ENCODE measurements around the gene IL15. TPM values are rescaled to one million over a fixed set of nuclear protein-coding genes. Genes with fewer than 3 reads are reported as not detected.
"Not testable (repeated sequence)": the region's sequence is repeated elsewhere in the genome, so short reads cannot be mapped to it uniquely, and the experiment has no call there.

The IL15 gene
- total RNA-seq, 5 donors from 2014 or later (not counting 1 experiment from before 2014, with no cell fraction given) = 2.3 to 7.0 (median 3.0) TPM

- H3K4me3 ChIP-seq (ENCODE audit: control insufficient read depth in 1 of 2, extremely low read depth in 1 of 2, low read length in 1 of 2) = no peak overlapping the region
- H3K27ac ChIP-seq (ENCODE audit: low read length) = no peak overlapping the region
- POLR2A ChIA-PET = no interaction called here
- H3K9me3 Mint-ChIP-seq = no peaks in the 10 kb centered on the region
- no peaks in the 10 kb centered on the region for H3K9me3 ChIP-seq
- H3K27me3 ChIP-seq (replicated peaks in 1 of 2; ENCODE audit: control insufficient read depth in 2 of 2, extremely low read depth in 1 of 2, insufficient read depth in 2 of 2, low read length in 1 of 2) = peaks cover 0 to 13% of the 10 kb centered on the region in 2 experiments
- H3K27ac Mint-ChIP-seq = no peak overlapping the region
- CTCF ChIA-PET = interaction anchor here in 1 of 2 donors (0.7 kb wide), 1 partner anchor 1519 kb away, joined by 3 read pairs; no protein-coding TSS in a partner anchor
- WGBS (ENCODE audit: insufficient coverage) = no CpG with 5 or more reads among the region's 4 CpGs
- no peaks in the 10 kb centered on the region for H3K36me3 ChIP-seq (ENCODE audit: control insufficient read depth in 2 of 2, extremely low read depth in 1 of 2, insufficient read depth in 1 of 2, low read length in 1 of 2)
- H3K4me3 Mint-ChIP-seq = no peak overlapping the region
- ATAC-seq (replicated peaks in 1 of 4) (no peak), DNase-seq (no peak)
- H3K4me1 Mint-ChIP-seq = peaks cover 3 to 6% (median 4%) of the 10 kb centered on the region in 3 donors
- H3K36me3 Mint-ChIP-seq = no peaks in the 10 kb centered on the region
- peaks cover 17 to 25% of the 10 kb centered on the region in 2 donors for H3K27me3 Mint-ChIP-seq
- no peaks in the 10 kb centered on the region for H3K4me1 ChIP-seq (ENCODE audit: control insufficient read depth in 1 of 2, extremely low read depth in 1 of 2, insufficient read depth in 2 of 2, low read length in 2 of 2)
These were observed 27.1 kb upstream of the IL15 start for GRCh38 chr4:141609243-141609642.

DNA sequence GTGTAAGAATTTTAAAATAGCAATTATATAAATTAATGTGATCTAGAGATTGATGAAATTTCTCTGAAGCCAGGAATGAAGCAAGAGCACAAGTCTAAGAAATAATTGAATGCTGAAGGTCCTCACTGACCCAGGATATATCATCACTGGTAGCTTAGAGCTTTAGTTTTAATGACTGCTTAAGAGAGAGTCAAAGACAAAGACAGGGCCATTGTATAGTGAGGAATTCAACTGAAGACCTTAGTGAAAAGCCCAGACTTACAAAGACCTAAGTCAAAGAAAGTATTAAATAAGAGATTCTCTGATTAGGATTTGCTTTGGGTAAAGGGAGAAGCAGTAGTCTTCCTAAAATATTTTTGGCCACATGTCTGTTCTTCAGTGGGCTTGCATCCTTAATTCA, 26.0 kb upstream of the IL15 start:
- CTCF ChIA-PET = no interaction called here
- H3K36me3 ChIP-seq (ENCODE audit: control insufficient read depth in 2 of 2, extremely low read depth in 1 of 2, insufficient read depth in 1 of 2, low read length in 1 of 2) = no peaks in the 10 kb centered on the region
- ATAC-seq (replicated peaks in 1 of 4) (no peak), DNase-seq (no peak)
- POLR2A ChIA-PET = no interaction called here
- Mint-ChIP-seq H3K4me1 (no peaks in the 10 kb centered on the region), H3K4me3 (no peak overlapping the region), H3K36me3 (no peaks in the 10 kb centered on the region), H3K27me3 (peaks cover 17 to 18% of the 10 kb centered on the region in 2 donors), H3K9me3 (no peaks in the 10 kb centered on the region), H3K27ac (no peak overlapping the region)
- no peak overlapping the region for H3K27ac ChIP-seq (ENCODE audit: low read length)
- H3K4me1 ChIP-seq (ENCODE audit: control insufficient read depth in 1 of 2, extremely low read depth in 1 of 2, insufficient read depth in 2 of 2, low read length in 2 of 2) = no peaks in the 10 kb centered on the region
- H3K9me3 ChIP-seq = no peaks in the 10 kb centered on the region
- H3K4me3 ChIP-seq (ENCODE audit: control insufficient read depth in 1 of 2, extremely low read depth in 1 of 2, low read length in 1 of 2) = no peak overlapping the region
- H3K27me3 ChIP-seq (replicated peaks in 1 of 2; ENCODE audit: control insufficient read depth in 2 of 2, extremely low read depth in 1 of 2, insufficient read depth in 2 of 2, low read length in 1 of 2) = peaks cover 0 to 7% of the 10 kb centered on the region in 2 experiments

- H3K27me3 Mint-ChIP-seq = peaks cover under 1 to 8% of the 10 kb centered on the region in 2 donors
- no peak for ATAC-seq (replicated peaks in 1 of 4)
- H3K4me1 ChIP-seq (ENCODE audit: control insufficient read depth in 1 of 2, extremely low read depth in 1 of 2, insufficient read depth in 2 of 2, low read length in 2 of 2) = no peaks in the 10 kb centered on the region
- 82% methylated on average over 9 of the region's 11 CpGs for WGBS (ENCODE audit: insufficient coverage)
- ChIA-PET POLR2A (no interaction called here), CTCF (no interaction called here)
- peaks cover 0 to 6% of the 10 kb centered on the region in 2 experiments for H3K27me3 ChIP-seq (replicated peaks in 1 of 2; ENCODE audit: control insufficient read depth in 2 of 2, extremely low read depth in 1 of 2, insufficient read depth in 2 of 2, low read length in 1 of 2)
- no peaks in the 10 kb centered on the region for H3K36me3 ChIP-seq (ENCODE audit: control insufficient read depth in 2 of 2, extremely low read depth in 1 of 2, insufficient read depth in 1 of 2, low read length in 1 of 2)
- no peak for DNase-seq
- no peak overlapping the region for H3K4me3 ChIP-seq (ENCODE audit: control insufficient read depth in 1 of 2, extremely low read depth in 1 of 2, low read length in 1 of 2)
- H3K4me3 Mint-ChIP-seq = no peak overlapping the region
- peaks cover 0 to 3% (median 0%) of the 10 kb centered on the region in 3 donors for H3K9me3 Mint-ChIP-seq
- H3K36me3 Mint-ChIP-seq = no peaks in the 10 kb centered on the region
- no peaks in the 10 kb centered on the region for H3K4me1 Mint-ChIP-seq
- H3K27ac ChIP-seq (ENCODE audit: low read length) = no peak overlapping the region
- H3K9me3 ChIP-seq = no peaks in the 10 kb centered on the region
- no peak overlapping the region for H3K27ac Mint-ChIP-seq
These were observed 21.4 kb upstream of the IL15 start for GRCh38 chr4:141614878-141615586.

DNA sequence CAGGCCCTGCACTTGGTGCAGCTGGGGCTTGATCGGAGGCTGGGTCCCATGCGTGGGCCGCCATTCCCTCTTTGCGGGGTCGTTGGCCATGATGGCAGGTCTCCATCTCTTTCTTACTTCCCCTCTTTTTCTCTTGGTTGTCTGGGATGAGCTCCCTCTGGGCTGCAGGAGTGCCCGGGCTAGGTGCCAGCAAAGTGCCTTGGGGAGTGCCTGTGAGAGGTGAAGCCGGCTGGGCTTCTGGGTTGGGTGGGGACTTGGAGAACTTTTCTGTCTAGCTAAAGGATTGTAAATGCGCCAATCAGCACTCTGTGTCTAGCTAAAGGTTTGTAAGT, 20.8 kb upstream of the IL15 start:
- H3K27me3 Mint-ChIP-seq; ATAC-seq (replicated peaks in 1 of 4); H3K4me3 ChIP-seq (ENCODE audit: control insufficient read depth in 1 of 2, extremely low read depth in 1 of 2, low read length in 1 of 2); H3K9me3 Mint-ChIP-seq; H3K4me1 Mint-ChIP-seq; H3K36me3 ChIP-seq (ENCODE audit: control insufficient read depth in 2 of 2, extremely low read depth in 1 of 2, insufficient read depth in 1 of 2, low read length in 1 of 2); H3K36me3 Mint-ChIP-seq; H3K4me1 ChIP-seq (ENCODE audit: control insufficient read depth in 1 of 2, extremely low read depth in 1 of 2, insufficient read depth in 2 of 2, low read length in 2 of 2); H3K9me3 ChIP-seq; H3K27me3 ChIP-seq (replicated peaks in 1 of 2; ENCODE audit: control insufficient read depth in 2 of 2, extremely low read depth in 1 of 2, insufficient read depth in 2 of 2, low read length in 1 of 2); H3K4me3 Mint-ChIP-seq; H3K27ac Mint-ChIP-seq; CTCF ChIA-PET; H3K27ac ChIP-seq (ENCODE audit: low read length); DNase-seq: not testable (repeated sequence)
- 96% methylated on average over 7 of the region's 8 CpGs for WGBS (ENCODE audit: insufficient coverage)
- POLR2A ChIA-PET = interaction anchor here in 1 of 2 donors (0.6 kb wide), 1 partner anchor 1904 kb away, joined by 3 read pairs; no protein-coding TSS in a partner anchor

GRCh38 chr4:141620715-141621114, 15.7 kb upstream of the IL15 start:
- WGBS (ENCODE audit: insufficient coverage) = no CpG with 5 or more reads among the region's 1 CpG
- peaks cover 0 to 4% of the 10 kb centered on the region in 2 donors for H3K27me3 Mint-ChIP-seq
- no peak for ATAC-seq (replicated peaks in 1 of 4)

DNA sequence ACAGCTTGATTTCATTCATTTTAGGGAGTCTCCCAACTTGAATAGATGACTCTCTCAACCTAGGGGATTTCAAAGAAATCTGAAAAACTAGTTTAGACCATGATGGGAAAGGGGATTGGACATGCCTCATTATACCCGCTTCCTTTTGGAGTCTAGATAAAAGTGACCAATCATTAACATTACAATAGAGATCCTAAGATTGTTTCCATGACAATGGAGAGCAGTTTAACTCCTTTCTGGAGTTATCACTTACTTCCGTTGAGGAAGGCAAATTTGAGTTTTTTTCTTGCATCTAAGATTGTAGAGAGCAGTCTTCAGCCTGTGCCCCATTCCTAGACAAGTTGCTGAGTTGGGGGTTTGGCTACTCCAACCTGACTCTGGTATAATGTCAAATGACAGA, 11.4 kb upstream of the IL15 start:
- Histone ChIP-seq H3K4me3 (ENCODE audit: control insufficient read depth in 1 of 2, extremely low read depth in 1 of 2, low read length in 1 of 2) (no peak overlapping the region), H3K27ac (ENCODE audit: low read length) (no peak overlapping the region), H3K4me1 (ENCODE audit: control insufficient read depth in 1 of 2, extremely low read depth in 1 of 2, insufficient read depth in 2 of 2, low read length in 2 of 2) (no peaks in the 10 kb centered on the region), H3K27me3 (replicated peaks in 1 of 2; ENCODE audit: control insufficient read depth in 2 of 2, extremely low read depth in 1 of 2, insufficient read depth in 2 of 2, low read length in 1 of 2) (no peaks in the 10 kb centered on the region), H3K36me3 (ENCODE audit: control insufficient read depth in 2 of 2, extremely low read depth in 1 of 2, insufficient read depth in 1 of 2, low read length in 1 of 2) (no peaks in the 10 kb centered on the region), H3K9me3 (no peaks in the 10 kb centered on the region)
- POLR2A ChIA-PET = no interaction called here
- H3K27ac Mint-ChIP-seq = no peak overlapping the region
- H3K9me3 Mint-ChIP-seq = no peaks in the 10 kb centered on the region
- CTCF ChIA-PET = no interaction called here
- H3K27me3 Mint-ChIP-seq = peaks cover 0 to 2% of the 10 kb centered on the region in 2 donors
- H3K4me3 Mint-ChIP-seq = no peak overlapping the region
- no peaks in the 10 kb centered on the region for H3K36me3 Mint-ChIP-seq
- DNase-seq (no peak), ATAC-seq (replicated peaks in 1 of 4) (no peak)
- no peaks in the 10 kb centered on the region for H3K4me1 Mint-ChIP-seq
- WGBS (ENCODE audit: insufficient coverage) = no CpG with 5 or more reads among the region's 2 CpGs

More at GRCh38 chr4:141620715-141621114, 15.7 kb upstream of the IL15 start:
- Histone ChIP-seq H3K36me3 (ENCODE audit: control insufficient read depth in 2 of 2, extremely low read depth in 1 of 2, insufficient read depth in 1 of 2, low read length in 1 of 2) (no peaks in the 10 kb centered on the region), H3K27me3 (replicated peaks in 1 of 2; ENCODE audit: control insufficient read depth in 2 of 2, extremely low read depth in 1 of 2, insufficient read depth in 2 of 2, low read length in 1 of 2) (no peaks in the 10 kb centered on the region), H3K4me3 (ENCODE audit: control insufficient read depth in 1 of 2, extremely low read depth in 1 of 2, low read length in 1 of 2) (no peak overlapping the region), H3K27ac (ENCODE audit: low read length) (no peak overlapping the region), H3K4me1 (ENCODE audit: control insufficient read depth in 1 of 2, extremely low read depth in 1 of 2, insufficient read depth in 2 of 2, low read length in 2 of 2) (no peaks in the 10 kb centered on the region), H3K9me3 (no peaks in the 10 kb centered on the region)
- no peak overlapping the region for H3K27ac Mint-ChIP-seq
- no peaks in the 10 kb centered on the region for H3K4me1 Mint-ChIP-seq
- no peak for DNase-seq
- POLR2A ChIA-PET = no interaction called here
- H3K36me3 Mint-ChIP-seq = no peaks in the 10 kb centered on the region
- peaks cover 0 to 3% (median 0%) of the 10 kb centered on the region in 3 donors for H3K9me3 Mint-ChIP-seq
- no peak overlapping the region for H3K4me3 Mint-ChIP-seq
- CTCF ChIA-PET = no interaction called here

- H3K4me3 Mint-ChIP-seq = no peak overlapping the region
- no peaks in the 10 kb centered on the region for H3K27me3 ChIP-seq (replicated peaks in 1 of 2; ENCODE audit: control insufficient read depth in 2 of 2, extremely low read depth in 1 of 2, insufficient read depth in 2 of 2, low read length in 1 of 2)
- H3K36me3 ChIP-seq (ENCODE audit: control insufficient read depth in 2 of 2, extremely low read depth in 1 of 2, insufficient read depth in 1 of 2, low read length in 1 of 2) = no peaks in the 10 kb centered on the region
- no peak for ATAC-seq (replicated peaks in 1 of 4)
- H3K9me3 ChIP-seq = no peaks in the 10 kb centered on the region
- CTCF ChIA-PET = no interaction called here
- no peak overlapping the region for H3K4me3 ChIP-seq (ENCODE audit: control insufficient read depth in 1 of 2, extremely low read depth in 1 of 2, low read length in 1 of 2)
- no peaks in the 10 kb centered on the region for H3K36me3 Mint-ChIP-seq
- H3K9me3 Mint-ChIP-seq = no peaks in the 10 kb centered on the region
- whole genome bisulfite sequencing (ENCODE audit: insufficient coverage) = no CpG with 5 or more reads among the region's 1 CpG
- H3K27ac ChIP-seq (ENCODE audit: low read length) = no peak overlapping the region
- H3K4me1 ChIP-seq (ENCODE audit: control insufficient read depth in 1 of 2, extremely low read depth in 1 of 2, insufficient read depth in 2 of 2, low read length in 2 of 2) = peaks cover 1 to 2% of the 10 kb centered on the region in 2 experiments
- no peak overlapping the region for H3K27ac Mint-ChIP-seq
- H3K4me1 Mint-ChIP-seq = peaks cover 0 to 3% (median 3%) of the 10 kb centered on the region in 3 donors
- no peak for DNase-seq
- POLR2A ChIA-PET = no interaction called here
- peaks cover 3 to 4% of the 10 kb centered on the region in 2 donors for H3K27me3 Mint-ChIP-seq
These were observed 5.5 kb upstream of the IL15 start for GRCh38 chr4:141630854-141631253.

Data from T-cell (primary cell).